Activated CD4-positive, alpha-beta T cell treated with anti-CD3 and anti-CD28 coated beads, Interleukin-2, amount 50 U/mL, for 1 hour (primary cell): ENCODE results near the gene RFX8.
"Not testable (repeated sequence)": the region's sequence is repeated elsewhere in the genome, so short reads cannot be mapped to it uniquely, and the experiment has no call there.

Source experiments
- DNase-seq: peaks from one replicate; pipeline ENCODE4 v3.0.0-alpha.2; 2020

Gene RFX8

GRCh38 chr2:101439716-101440115 is 35.2 kb downstream of the RFX8 start:
- DNase-seq: no peak

DNA sequence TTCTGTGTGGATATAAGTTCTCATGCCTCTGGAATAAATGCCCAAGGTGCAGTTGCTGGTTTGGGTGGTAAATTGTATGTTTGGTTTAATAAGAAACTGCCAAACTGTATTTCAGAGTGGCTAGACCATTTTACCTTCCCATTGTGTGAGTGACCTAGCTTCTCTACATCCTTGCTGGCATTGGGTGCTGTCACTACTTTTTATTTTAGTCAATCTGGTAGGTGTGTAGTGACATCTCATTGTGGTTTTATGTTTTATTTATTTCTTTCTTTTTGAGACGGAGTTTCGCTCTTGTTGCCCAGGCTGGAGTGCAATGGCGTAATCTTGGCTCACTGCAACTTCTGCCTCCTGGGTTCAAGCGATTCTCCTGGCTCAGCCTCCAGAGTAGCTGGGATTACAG is 36.4 kb downstream of the RFX8 start:
- not testable (repeated sequence) for DNase-seq

- no peak for DNase-seq
Measured at GRCh38 chr2:101435001-101435862, 39.7 kb downstream of the RFX8 start.

DNA sequence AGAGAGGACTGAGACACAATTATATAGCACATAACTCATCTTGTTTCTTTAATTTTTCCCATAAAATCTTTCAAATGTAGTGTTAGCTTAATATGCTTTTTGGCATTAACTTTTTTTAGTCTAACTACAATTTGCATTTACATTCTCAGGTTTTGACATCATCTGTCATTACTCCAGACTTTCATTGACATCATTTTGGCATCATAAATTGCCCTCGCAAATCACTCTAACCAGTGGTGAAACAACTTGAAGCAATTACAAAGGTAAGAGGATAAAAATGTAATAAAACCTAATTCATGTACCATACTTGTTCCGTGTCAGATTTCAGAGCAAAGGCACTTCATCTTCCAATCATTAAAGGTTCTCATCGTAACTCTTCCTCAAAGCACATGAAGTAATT is 41.4 kb downstream of the RFX8 start:
- no peak for DNase-seq

DNA sequence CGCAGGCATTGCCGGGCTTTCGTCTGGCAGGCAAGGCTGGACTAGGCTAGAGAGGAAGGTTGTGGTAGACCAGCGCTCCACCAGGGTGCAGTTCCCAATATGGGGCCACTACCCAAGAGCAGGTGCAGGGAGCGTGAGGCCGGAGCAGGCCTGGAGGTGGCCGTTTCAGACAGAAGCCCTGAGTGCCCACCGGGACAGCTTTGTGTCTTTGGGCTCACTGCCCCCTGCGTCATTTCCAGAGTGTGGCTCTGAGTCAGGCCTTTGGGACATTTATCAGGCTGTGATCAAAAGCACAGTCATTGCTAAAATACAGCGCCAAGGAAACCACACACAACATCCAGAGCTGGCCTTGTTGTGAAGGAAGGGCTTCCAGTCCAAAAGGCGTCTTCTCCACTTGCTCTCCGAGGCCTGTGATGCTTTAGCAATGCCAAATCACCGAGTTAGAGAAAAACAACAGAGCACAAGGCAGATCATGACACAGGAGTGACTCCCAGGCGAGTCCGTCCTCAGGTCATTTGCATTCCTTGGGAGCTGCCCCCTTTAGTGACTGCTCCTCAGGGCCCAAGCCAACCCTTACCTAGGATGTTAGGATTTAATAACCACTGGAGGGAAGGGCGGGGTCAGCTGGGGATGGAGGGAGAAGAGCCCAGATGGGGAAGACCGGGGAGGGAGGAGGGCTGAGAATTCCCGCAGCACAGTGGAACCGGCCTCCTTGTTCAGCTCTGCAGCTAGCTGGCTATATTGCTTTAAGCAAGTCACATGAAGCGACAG is 42.3 kb downstream of the RFX8 start:
- no peak for DNase-seq

DNA sequence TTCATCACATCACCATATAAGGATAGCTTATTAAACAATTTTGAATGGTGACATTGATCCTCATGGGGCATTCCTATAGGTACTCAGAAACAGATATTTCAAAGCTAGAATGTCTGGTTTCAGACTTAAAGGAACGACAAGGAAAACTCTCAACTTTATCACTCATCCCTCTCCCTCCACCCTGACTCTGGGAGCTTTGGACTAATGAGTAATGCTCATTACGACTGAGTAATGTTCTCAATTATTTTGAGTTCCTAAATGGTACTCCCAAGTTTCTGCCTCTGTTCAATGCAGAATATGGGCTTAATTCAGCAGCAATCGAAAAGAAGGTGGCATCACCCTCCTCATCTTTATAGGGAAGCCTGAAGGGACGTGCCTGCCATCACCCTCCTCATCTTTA is 43.4 kb downstream of the RFX8 start:
- no peak for DNase-seq

GRCh38 chr2:101430156-101430555 is 44.8 kb downstream of the RFX8 start:
- no peak for DNase-seq

- no peak for DNase-seq
Measured at GRCh38 chr2:101429453-101429852, 45.5 kb downstream of the RFX8 start.

DNA sequence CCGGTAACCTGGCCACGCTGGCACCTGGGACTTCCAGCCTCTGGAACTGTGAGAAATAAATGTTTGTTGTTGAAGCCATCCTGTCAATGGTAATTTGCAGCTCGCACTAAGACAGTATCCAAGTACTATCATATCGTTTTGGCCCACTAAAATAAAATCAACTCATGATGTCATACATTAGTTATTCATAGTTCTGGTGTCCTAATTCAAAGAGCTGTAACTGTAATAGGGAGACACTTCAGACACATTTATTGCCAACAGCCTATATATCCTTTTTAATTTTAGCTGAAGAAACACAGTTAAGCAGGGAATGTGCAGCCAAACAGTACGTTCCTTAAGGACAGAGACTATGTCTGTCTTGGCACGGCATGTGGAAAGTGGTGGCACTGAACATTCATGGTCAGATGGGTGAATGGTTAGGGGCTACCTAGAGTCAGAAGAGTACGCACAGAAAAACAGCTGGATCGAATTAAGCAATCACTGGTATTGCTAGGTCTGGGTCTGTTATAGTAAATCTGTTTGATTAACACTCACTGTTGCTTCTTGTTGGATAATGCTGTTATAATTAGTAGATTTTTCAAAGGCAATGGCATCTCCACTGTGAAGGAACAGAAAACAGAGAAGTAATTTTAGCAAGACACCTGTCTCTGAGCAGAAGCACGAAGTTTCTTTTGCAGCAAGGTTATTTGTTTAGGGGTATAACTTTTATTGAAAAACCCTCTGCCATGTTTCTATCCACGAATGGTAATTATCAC is 46.3 kb downstream of the RFX8 start:
- no peak for DNase-seq

DNA sequence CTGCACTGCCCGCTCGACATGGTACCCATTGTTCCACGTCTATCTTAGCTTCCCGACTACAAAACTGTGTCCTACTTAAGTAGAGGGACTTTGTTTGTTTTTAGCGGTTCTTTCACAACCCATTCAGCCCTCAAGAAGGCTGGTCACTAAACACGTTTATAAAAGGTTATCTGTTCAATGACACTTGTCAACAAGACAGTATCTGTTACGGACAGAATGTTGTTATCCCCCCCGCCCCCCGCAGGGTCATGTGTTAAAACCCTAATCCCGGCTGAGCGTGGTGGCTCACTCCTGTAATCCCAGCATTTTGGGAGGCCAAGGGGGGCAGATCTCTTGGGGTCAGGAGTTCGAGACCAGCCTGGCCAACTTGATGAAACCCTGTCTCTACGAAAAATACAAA is 47.2 kb downstream of the RFX8 start:
- no peak for DNase-seq

DNA sequence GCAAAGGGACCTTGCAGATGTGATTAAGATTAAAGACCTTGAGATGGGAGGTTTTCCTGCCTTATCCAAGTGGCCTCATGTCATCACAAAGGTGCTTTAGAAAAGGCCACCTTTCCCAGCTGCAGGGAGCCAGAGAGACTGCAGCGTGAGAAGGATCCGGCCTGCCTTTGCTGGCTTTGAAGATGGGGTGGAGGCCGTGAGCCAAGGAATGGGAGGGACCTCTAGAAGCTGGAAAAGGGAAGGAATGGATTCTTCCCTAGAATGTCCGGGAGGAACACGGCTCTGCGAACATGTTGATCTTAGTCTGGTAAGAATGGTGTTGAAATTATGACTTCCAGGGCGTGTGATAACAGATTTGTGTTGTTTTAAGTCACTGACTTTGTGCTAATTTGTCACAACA is 47.7 kb downstream of the RFX8 start:
- DNase-seq: no peak

DNA sequence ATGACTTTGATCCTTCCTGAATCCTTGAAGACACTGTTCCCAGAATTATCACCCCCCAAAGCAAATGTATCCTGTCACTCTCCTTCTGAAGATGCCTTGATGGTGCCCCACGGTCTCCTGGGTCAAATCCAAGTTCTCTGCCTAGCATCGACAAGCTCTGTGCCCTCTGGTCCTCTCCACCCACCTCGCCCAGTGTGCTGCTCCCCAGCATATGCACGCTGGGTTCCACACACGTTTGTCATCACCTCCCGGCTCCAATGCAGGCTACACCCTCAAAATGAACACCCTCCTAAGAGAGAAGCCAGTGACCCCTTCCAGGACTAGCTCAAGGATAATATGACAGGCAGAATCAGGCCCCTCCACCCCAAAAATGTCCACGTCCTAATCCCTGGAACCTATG is 48.1 kb downstream of the RFX8 start:
- no peak for DNase-seq

- DNase-seq: no peak
Measured at GRCh38 chr2:101420623-101421022, 54.3 kb downstream of the RFX8 start.

- DNase-seq: peak; percentile 55
Measured at GRCh38 chr2:101419096-101419663, 55.7 kb downstream of the RFX8 start.

GRCh38 chr2:101418460-101419095 is 56.3 kb downstream of the RFX8 start:
- DNase-seq: no peak

- no peak for DNase-seq
Measured at GRCh38 chr2:101416609-101417008, 58.3 kb downstream of the RFX8 start.

DNA sequence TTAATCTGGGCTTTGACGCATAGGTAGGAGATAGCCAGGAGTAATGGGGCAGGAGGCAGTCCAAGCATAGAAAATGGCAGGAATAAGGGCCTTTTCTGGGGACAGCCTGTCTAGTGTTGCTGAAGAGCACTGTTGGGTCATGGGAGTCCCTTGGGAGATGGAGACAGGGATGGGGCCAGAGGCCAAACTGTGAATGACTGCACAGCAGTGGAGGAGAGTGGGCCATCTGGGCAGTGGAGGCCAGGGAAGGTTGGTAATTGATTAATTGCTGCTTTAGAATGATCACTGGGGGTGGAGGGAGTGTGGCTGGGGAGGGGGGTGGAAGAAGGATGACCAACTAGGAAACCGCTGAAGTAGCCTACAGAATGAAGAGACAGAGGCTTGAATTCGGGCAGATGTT is 59.0 kb downstream of the RFX8 start:
- no peak for DNase-seq

DNA sequence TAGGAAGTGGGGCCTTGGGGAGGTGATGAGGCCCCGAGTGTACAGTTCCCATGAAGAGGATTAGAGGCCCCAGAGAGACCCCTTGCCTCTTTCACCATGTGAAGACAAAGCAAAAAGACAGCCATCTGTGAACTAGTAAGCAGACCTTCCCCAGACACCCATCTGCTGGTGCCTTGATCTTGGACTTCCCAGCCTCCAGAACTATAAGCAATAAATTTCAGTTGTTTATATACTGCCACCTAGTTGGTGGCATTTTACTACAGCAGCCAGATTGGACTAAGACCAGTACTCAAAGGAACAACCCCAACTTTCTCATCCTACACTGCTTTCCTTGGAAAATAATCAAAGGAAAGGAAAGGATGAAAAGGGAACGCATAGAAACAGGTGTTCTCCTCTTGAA is 59.7 kb downstream of the RFX8 start:
- no peak for DNase-seq

DNA sequence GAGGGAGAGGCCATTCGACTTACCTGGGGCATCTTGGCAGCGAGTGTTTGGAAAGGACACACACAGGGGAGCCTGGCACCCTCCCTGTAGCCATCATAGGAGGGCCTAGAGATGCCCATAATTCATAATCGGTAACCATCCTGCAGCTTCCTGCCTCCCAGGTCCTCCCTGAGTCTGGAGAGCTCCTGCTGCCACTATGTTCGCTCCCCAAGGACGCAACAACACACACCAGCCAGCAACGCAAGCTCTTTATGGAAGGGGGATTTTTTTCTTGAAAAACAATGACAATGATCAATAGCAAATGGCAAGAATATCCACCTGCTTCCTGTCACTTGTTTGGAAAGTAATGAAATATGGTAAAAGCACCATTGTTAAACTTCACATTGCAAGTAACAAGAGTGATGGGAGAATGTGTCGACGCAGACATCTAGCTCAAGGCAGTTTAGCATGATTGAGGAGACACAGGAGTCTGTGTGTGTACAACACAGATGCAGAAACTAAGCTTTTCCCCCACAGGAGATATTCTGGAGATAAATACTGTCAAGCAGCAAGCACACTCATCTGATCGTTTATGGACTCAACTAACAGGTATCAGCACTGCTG is 62.7 kb downstream of the RFX8 start:
- DNase-seq: no peak

DNA sequence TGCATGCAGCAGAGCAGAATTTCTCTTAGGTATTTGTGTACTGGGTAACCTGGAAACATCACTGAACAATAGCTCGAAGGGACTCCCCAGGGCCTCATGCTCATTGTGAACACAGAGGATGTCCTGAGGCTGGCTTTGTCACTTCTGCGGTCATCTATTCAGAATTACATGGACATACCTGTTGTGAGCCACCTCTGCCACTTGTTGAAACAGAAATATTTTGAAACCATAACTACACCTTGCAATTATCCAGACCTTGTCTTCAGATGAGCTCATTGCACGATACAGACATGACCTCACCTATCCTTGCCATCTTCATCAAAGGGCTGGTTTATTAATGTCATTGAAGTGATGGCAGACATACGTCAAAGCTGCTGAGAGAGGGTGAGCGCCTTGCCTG is 64.2 kb downstream of the RFX8 start:
- DNase-seq: no peak

GRCh38 chr2:101410114-101410513 is 64.8 kb downstream of the RFX8 start:
- DNase-seq: no peak

GRCh38 chr2:101409699-101410098 is 65.2 kb downstream of the RFX8 start:
- no peak for DNase-seq
